Globus pallidus (tissue), 1 donor: ENCODE data around the gene CXorf66.
"Not testable (repeated sequence)": the region's sequence is repeated elsewhere in the genome, so short reads cannot be mapped to it uniquely, and the experiment has no call there.

Experiments used
- DNase-seq: peaks from one replicate; pipeline ENCODE4 v3.0.0-alpha.2; 2015; ENCODE audit warnings: low spot score

Gene CXorf66

GRCh38 chrX:139965421-139965820, at the start of gene CXorf66:
CXorf66 (minus strand) TSS chrX:139965521; CDS start chrX:139965496, 25 bp downstream.
- DNase-seq: no peak

GRCh38 chrX:139982856-139983255, 17.5 kb upstream of the CXorf66 start:
- DNase-seq: no peak

- no peak for DNase-seq
Observed at GRCh38 chrX:139974471-139974870, 9.2 kb upstream of the CXorf66 start.

GRCh38 chrX:139972629-139973624, 7.6 kb upstream of the CXorf66 start:
- DNase-seq: no peak

GRCh38 chrX:139972113-139972512, 6.8 kb upstream of the CXorf66 start:
- no peak for DNase-seq

- DNase-seq: no peak
Observed at GRCh38 chrX:139971394-139971749, 6.1 kb upstream of the CXorf66 start.

GRCh38 chrX:139969286-139969685, 4.0 kb upstream of the CXorf66 start:
- DNase-seq: no peak

- DNase-seq: no peak
Observed at GRCh38 chrX:139967750-139968149, 2.4 kb upstream of the CXorf66 start.

- no peak for DNase-seq
Observed at GRCh38 chrX:139967300-139967699, 2.0 kb upstream of the CXorf66 start.

GRCh38 chrX:139966159-139966558, 838 bp upstream of the CXorf66 start:
- DNase-seq: not testable (repeated sequence)

GRCh38 chrX:139961091-139961490, 4.2 kb downstream of the CXorf66 start:
- not testable (repeated sequence) for DNase-seq

- DNase-seq: no peak
Observed at GRCh38 chrX:139949703-139950102, 15.6 kb downstream of the CXorf66 start.

- DNase-seq: no peak
Observed at GRCh38 chrX:139945075-139945474, 20.2 kb downstream of the CXorf66 start.

- DNase-seq: no peak
Observed at GRCh38 chrX:139936259-139936658, 29.1 kb downstream of the CXorf66 start.

- no peak for DNase-seq
Observed at GRCh38 chrX:139933904-139934303, 31.4 kb downstream of the CXorf66 start.

GRCh38 chrX:139932901-139933796, 32.2 kb downstream of the CXorf66 start, which contains the start of gene ATP11C:
ATP11C (minus strand) TSS chrX:139933053; CDS start chrX:139932042, 1,011 bp downstream.
- DNase-seq: peak; percentile 84

GRCh38 chrX:139932073-139932900, 33.0 kb downstream of the CXorf66 start:
- peak; percentile 23 for DNase-seq

GRCh38 chrX:139931646-139932072, 33.7 kb downstream of the CXorf66 start:
- DNase-seq: no peak

GRCh38 chrX:139930916-139931645, 34.2 kb downstream of the CXorf66 start:
- DNase-seq: no peak

- DNase-seq: no peak
Observed at GRCh38 chrX:139930401-139930800, 34.9 kb downstream of the CXorf66 start.

- no peak for DNase-seq
Observed at GRCh38 chrX:139929876-139930275, 35.4 kb downstream of the CXorf66 start.
